ENCODE results near the gene C17orf114.

C17orf114 gene

DNA sequence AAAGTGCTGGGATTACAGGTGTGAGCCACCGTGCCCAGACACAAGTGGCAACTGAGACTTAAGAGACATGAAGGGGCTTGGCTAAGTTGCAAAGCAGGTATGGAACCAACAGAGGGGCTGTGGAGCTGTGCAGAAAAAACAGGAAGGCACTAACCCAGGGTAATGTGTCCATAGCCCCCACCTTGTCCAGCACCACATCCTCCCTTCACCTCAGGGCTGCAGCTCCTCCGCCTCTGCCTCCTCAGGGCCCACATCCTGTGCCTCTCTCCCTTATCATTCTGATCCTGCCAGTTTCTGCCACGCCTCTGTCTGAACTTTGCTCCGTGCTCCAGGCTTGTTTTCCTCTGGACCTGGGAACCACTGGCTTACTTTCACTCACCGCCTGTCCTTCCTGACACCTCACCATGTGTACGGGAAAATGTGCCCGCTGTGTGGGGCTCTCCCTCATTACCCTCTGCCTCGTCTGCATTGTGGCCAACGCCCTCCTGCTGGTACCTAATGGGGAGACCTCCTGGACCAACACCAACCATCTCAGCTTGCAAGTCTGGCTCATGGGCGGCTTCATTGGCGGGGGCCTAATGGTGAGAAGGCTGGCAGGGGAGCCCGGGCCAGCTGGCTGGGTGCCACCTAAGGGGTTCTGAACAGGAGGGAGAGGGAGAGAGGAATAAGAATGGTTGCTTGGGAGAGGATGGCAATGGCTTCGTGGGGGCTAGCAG lies 30.5 kb downstream of the C17orf114 start, which contains the start of gene TM4SF5 (continued):
- TF ChIP-seq, protein P1, sequence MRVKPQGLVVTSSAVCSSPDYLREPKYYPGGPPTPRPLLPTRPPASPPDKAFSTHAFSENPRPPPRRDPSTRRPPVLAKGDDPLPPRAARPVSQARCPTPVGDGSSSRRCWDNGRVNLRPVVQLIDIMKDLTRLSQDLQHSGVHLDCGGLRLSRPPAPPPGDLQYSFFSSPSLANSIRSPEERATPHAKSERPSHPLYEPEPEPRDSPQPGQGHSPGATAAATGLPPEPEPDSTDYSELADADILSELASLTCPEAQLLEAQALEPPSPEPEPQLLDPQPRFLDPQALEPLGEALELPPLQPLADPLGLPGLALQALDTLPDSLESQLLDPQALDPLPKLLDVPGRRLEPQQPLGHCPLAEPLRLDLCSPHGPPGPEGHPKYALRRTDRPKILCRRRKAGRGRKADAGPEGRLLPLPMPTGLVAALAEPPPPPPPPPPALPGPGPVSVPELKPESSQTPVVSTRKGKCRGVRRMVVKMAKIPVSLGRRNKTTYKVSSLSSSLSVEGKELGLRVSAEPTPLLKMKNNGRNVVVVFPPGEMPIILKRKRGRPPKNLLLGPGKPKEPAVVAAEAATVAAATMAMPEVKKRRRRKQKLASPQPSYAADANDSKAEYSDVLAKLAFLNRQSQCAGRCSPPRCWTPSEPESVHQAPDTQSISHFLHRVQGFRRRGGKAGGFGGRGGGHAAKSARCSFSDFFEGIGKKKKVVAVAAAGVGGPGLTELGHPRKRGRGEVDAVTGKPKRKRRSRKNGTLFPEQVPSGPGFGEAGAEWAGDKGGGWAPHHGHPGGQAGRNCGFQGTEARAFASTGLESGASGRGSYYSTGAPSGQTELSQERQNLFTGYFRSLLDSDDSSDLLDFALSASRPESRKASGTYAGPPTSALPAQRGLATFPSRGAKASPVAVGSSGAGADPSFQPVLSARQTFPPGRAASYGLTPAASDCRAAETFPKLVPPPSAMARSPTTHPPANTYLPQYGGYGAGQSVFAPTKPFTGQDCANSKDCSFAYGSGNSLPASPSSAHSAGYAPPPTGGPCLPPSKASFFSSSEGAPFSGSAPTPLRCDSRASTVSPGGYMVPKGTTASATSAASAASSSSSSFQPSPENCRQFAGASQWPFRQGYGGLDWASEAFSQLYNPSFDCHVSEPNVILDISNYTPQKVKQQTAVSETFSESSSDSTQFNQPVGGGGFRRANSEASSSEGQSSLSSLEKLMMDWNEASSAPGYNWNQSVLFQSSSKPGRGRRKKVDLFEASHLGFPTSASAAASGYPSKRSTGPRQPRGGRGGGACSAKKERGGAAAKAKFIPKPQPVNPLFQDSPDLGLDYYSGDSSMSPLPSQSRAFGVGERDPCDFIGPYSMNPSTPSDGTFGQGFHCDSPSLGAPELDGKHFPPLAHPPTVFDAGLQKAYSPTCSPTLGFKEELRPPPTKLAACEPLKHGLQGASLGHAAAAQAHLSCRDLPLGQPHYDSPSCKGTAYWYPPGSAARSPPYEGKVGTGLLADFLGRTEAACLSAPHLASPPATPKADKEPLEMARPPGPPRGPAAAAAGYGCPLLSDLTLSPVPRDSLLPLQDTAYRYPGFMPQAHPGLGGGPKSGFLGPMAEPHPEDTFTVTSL (CRISPR knock-in tag; IDR thresholded peaks at IDR 0.05; ENCODE audit: borderline replicate concordance): peak; percentile 72; the same call in 1 of the 2 replicates
- TF ChIP-seq GPN1 (CRISPR knock-in tag; IDR thresholded peaks at IDR 0.05; ENCODE audit: borderline replicate concordance) (no peak), JUN (CRISPR knock-in tag; IDR thresholded peaks at IDR 0.05) (0 out of 2 replicates have a peak, but pooled peaks have one; percentile 20), ZSCAN12 (CRISPR knock-in tag; IDR thresholded peaks at IDR 0.05) (0 out of 2 replicates have a peak, but pooled peaks have one; percentile 25), SALL2 (CRISPR knock-in tag; IDR thresholded peaks at IDR 0.05) (peak; percentile 79), PHF20 (CRISPR knock-in tag; IDR thresholded peaks at IDR 0.05) (no peak), ZNF644 (CRISPR knock-in tag; IDR thresholded peaks at IDR 0.05; ENCODE audit: low read depth) (peak; percentile 60; the same call in 1 of the 2 replicates), ZSCAN9 (CRISPR knock-in tag; IDR thresholded peaks at IDR 0.05; ENCODE audit: borderline replicate concordance) (0 out of 2 replicates have a peak, but pooled peaks have one; percentile 57), GZF1 (CRISPR knock-in tag; IDR thresholded peaks at IDR 0.05) (no peak), ZNF235 (CRISPR knock-in tag; IDR thresholded peaks at IDR 0.05; ENCODE audit: borderline replicate concordance) (0 out of 2 replicates have a peak, but pooled peaks have one; percentile 37), ZNF251 (CRISPR knock-in tag; IDR thresholded peaks at IDR 0.05) (no peak)
- TF ChIP-seq, protein P2, sequence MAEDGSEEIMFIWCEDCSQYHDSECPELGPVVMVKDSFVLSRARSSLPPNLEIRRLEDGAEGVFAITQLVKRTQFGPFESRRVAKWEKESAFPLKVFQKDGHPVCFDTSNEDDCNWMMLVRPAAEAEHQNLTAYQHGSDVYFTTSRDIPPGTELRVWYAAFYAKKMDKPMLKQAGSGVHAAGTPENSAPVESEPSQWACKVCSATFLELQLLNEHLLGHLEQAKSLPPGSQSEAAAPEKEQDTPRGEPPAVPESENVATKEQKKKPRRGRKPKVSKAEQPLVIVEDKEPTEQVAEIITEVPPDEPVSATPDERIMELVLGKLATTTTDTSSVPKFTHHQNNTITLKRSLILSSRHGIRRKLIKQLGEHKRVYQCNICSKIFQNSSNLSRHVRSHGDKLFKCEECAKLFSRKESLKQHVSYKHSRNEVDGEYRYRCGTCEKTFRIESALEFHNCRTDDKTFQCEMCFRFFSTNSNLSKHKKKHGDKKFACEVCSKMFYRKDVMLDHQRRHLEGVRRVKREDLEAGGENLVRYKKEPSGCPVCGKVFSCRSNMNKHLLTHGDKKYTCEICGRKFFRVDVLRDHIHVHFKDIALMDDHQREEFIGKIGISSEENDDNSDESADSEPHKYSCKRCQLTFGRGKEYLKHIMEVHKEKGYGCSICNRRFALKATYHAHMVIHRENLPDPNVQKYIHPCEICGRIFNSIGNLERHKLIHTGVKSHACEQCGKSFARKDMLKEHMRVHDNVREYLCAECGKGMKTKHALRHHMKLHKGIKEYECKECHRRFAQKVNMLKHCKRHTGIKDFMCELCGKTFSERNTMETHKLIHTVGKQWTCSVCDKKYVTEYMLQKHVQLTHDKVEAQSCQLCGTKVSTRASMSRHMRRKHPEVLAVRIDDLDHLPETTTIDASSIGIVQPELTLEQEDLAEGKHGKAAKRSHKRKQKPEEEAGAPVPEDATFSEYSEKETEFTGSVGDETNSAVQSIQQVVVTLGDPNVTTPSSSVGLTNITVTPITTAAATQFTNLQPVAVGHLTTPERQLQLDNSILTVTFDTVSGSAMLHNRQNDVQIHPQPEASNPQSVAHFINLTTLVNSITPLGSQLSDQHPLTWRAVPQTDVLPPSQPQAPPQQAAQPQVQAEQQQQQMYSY (CRISPR knock-in tag; IDR thresholded peaks at IDR 0.05): peak; percentile 63; the same call in 1 of the 2 replicates
- TF ChIP-seq, protein P3, sequence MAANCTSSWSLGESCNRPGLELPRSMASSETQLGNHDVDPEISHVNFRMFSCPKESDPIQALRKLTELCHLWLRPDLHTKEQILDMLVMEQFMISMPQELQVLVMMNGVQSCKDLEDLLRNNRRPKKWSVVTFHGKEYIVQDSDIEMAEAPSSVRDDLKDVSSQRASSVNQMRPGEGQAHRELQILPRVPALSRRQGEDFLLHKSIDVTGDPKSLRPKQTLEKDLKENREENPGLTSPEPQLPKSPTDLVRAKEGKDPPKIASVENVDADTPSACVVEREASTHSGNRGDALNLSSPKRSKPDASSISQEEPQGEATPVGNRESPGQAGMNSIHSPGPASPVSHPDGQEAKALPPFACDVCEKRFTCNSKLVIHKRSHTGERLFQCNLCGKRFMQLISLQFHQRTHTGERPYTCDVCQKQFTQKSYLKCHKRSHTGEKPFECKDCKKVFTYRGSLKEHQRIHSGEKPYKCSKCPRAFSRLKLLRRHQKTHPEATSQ (CRISPR knock-in tag; IDR thresholded peaks at IDR 0.05; ENCODE audit: borderline replicate concordance): no peak
- TF ChIP-seq, protein P4, sequence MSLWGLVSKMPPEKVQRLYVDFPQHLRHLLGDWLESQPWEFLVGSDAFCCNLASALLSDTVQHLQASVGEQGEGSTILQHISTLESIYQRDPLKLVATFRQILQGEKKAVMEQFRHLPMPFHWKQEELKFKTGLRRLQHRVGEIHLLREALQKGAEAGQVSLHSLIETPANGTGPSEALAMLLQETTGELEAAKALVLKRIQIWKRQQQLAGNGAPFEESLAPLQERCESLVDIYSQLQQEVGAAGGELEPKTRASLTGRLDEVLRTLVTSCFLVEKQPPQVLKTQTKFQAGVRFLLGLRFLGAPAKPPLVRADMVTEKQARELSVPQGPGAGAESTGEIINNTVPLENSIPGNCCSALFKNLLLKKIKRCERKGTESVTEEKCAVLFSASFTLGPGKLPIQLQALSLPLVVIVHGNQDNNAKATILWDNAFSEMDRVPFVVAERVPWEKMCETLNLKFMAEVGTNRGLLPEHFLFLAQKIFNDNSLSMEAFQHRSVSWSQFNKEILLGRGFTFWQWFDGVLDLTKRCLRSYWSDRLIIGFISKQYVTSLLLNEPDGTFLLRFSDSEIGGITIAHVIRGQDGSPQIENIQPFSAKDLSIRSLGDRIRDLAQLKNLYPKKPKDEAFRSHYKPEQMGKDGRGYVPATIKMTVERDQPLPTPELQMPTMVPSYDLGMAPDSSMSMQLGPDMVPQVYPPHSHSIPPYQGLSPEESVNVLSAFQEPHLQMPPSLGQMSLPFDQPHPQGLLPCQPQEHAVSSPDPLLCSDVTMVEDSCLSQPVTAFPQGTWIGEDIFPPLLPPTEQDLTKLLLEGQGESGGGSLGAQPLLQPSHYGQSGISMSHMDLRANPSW (CRISPR knock-in tag; IDR thresholded peaks at IDR 0.05; ENCODE audit: borderline replicate concordance): peak; percentile 71; the same call in 1 of the 2 replicates
